ENCODE data around the gene PTPRN2. TPM values are rescaled to one million over a fixed set of nuclear protein-coding genes. Genes with fewer than 3 reads are reported as not detected.

Gene PTPRN2
- total RNA-seq, 2 experiments from 2014 or later, result 0.70 TPM; not detected in 1

- Histone ChIP-seq H3K4me1 (ENCODE audit: insufficient read depth, low read length, poor library complexity, severe bottlenecking) (no peaks in the 10 kb centered on the region), H3K36me3 (ENCODE audit: insufficient read depth, low read length) (no peaks in the 10 kb centered on the region), H3K4me3 (ENCODE audit: low read depth, low read length, poor library complexity, severe bottlenecking) (no peak overlapping the region), H3K9me3 (ENCODE audit: low read length) (no peaks in the 10 kb centered on the region), H4K20me1 (ENCODE audit: insufficient read depth, low read length) (no peaks in the 10 kb centered on the region), H3K4me2 (ENCODE audit: low read length) (no peak overlapping the region), H2AFZ (ENCODE audit: low read length) (no peak overlapping the region), H3K79me2 (ENCODE audit: insufficient read depth, low read depth, low read length) (no peaks in the 10 kb centered on the region), H3K27ac (ENCODE audit: low read depth, low read length, poor library complexity, severe bottlenecking) (no peak overlapping the region), H3K9me2 (ENCODE audit: insufficient read depth, low read length) (no peaks in the 10 kb centered on the region)
- no peak for DNase-seq (ENCODE audit: low spot score)
- ChIA-PET POLR2A (no interaction called here), CTCF (ENCODE audit: unreplicated experiment) (no interaction called here)
- TF ChIP-seq EZH2phosphoT487 (IDR thresholded peaks at IDR 0.05; ENCODE audit: borderline replicate concordance, low read depth, low read length), result no peak
- BruUV-seq (replicated peaks), result no TSS peak
- intact Hi-C loops (cut with micrococcal nuclease; ENCODE audit: unreplicated experiment), result no loop called here
Observed at GRCh38 chr7:158077934-158078910, 509.4 kb downstream of the PTPRN2 start.

DNA sequence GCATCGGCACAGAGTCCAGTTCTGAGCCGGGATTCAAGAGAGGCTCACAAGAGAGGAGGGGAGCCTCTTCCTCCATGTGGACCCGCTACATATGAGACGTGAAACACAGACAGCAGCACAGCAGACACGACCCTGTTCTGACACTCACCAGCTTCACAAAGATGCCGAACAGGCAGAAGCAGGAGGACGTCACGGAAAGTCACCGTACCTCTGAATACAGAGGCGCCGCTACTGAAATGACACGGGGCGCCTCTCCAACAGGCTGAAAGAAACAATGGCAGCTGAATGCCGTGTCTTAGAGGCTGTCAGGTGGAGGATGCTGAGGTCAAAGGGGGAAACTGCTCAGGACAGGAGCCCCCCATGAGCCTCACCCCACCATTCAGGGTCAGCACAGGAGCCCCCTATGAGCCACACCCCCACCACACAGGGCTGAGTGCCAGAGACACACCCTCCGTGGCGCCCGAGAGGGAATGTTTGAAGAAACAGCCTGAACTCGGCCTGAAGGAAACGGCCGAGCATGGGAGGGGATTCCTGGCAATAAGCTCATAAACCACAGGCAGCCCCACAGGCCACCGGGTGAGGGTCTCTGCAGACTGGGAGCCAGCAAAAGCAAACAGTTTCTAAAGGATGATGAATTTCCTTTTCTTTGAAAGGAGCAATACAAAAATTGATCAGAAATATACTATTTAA is 510.3 kb downstream of the PTPRN2 start:
- Histone ChIP-seq H3K4me3 (ENCODE audit: low read depth, low read length, poor library complexity, severe bottlenecking) (no peak overlapping the region), H3K9me3 (ENCODE audit: low read length) (no peaks in the 10 kb centered on the region), H3K27ac (ENCODE audit: low read depth, low read length, poor library complexity, severe bottlenecking) (no peak overlapping the region), H3K4me1 (ENCODE audit: insufficient read depth, low read length, poor library complexity, severe bottlenecking) (no peaks in the 10 kb centered on the region), H3K4me2 (ENCODE audit: low read length) (no peak overlapping the region), H3K36me3 (ENCODE audit: insufficient read depth, low read length) (no peaks in the 10 kb centered on the region), H4K20me1 (ENCODE audit: insufficient read depth, low read length) (no peaks in the 10 kb centered on the region), H2AFZ (ENCODE audit: low read length) (no peak overlapping the region), H3K9me2 (ENCODE audit: insufficient read depth, low read length) (no peaks in the 10 kb centered on the region), H3K79me2 (ENCODE audit: insufficient read depth, low read depth, low read length) (no peaks in the 10 kb centered on the region)
- POLR2A ChIA-PET, result no interaction called here
- no peak for DNase-seq (ENCODE audit: low spot score)
- intact Hi-C loops (cut with micrococcal nuclease; ENCODE audit: unreplicated experiment), result no loop called here
- TF ChIP-seq, protein P1, sequence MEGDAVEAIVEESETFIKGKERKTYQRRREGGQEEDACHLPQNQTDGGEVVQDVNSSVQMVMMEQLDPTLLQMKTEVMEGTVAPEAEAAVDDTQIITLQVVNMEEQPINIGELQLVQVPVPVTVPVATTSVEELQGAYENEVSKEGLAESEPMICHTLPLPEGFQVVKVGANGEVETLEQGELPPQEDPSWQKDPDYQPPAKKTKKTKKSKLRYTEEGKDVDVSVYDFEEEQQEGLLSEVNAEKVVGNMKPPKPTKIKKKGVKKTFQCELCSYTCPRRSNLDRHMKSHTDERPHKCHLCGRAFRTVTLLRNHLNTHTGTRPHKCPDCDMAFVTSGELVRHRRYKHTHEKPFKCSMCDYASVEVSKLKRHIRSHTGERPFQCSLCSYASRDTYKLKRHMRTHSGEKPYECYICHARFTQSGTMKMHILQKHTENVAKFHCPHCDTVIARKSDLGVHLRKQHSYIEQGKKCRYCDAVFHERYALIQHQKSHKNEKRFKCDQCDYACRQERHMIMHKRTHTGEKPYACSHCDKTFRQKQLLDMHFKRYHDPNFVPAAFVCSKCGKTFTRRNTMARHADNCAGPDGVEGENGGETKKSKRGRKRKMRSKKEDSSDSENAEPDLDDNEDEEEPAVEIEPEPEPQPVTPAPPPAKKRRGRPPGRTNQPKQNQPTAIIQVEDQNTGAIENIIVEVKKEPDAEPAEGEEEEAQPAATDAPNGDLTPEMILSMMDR (conservative IDR thresholded peaks at IDR 0.05; ENCODE audit: low read length), result no peak
- CTCF ChIA-PET (ENCODE audit: unreplicated experiment), result no interaction called here
- BruUV-seq (replicated peaks), result no TSS peak

DNA sequence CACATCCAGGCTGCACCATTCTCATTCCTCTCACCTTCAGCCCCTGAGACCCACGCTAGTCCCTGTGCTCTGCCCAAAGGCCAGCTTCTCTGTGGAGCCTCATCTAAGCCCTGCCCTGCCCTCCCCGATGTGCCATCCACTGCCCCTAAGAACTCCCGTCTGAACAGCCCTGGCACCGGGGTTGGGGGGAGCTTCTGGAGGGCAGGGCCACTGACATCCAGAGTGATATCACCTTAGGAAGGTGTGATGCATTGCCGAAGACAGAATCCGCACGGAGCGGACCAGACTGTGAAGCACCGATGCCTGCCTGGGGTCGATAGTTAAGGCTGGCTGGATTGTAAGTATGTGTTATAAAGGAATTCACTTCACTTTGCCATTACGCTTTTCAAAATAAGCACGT is 511.0 kb downstream of the PTPRN2 start:
- no peak overlapping the region for H3K4me3 ChIP-seq (ENCODE audit: low read depth, low read length, poor library complexity, severe bottlenecking)

More for the DNA sequence above, 511.0 kb downstream of the PTPRN2 start:
- Histone ChIP-seq H3K27ac (ENCODE audit: low read depth, low read length, poor library complexity, severe bottlenecking) (no peak overlapping the region), H3K9me2 (ENCODE audit: insufficient read depth, low read length) (no peaks in the 10 kb centered on the region), H3K4me2 (ENCODE audit: low read length) (no peak overlapping the region), H2AFZ (ENCODE audit: low read length) (no peak overlapping the region), H3K9me3 (ENCODE audit: low read length) (no peaks in the 10 kb centered on the region), H3K4me1 (ENCODE audit: insufficient read depth, low read length, poor library complexity, severe bottlenecking) (no peaks in the 10 kb centered on the region), H3K79me2 (ENCODE audit: insufficient read depth, low read depth, low read length) (no peaks in the 10 kb centered on the region), H3K36me3 (ENCODE audit: insufficient read depth, low read length) (no peaks in the 10 kb centered on the region), H4K20me1 (ENCODE audit: insufficient read depth, low read length) (no peaks in the 10 kb centered on the region)
- ChIA-PET CTCF (ENCODE audit: unreplicated experiment) (no interaction called here), POLR2A (no interaction called here)
- no peak for TF ChIP-seq EZH2phosphoT487 (IDR thresholded peaks at IDR 0.05; ENCODE audit: borderline replicate concordance, low read depth, low read length)
- TF ChIP-seq, protein P1 (conservative IDR thresholded peaks at IDR 0.05; ENCODE audit: low read length), result no peak
- no peak for DNase-seq (ENCODE audit: low spot score)
- intact Hi-C loops (cut with micrococcal nuclease; ENCODE audit: unreplicated experiment), result no loop called here
- BruUV-seq (replicated peaks), result no TSS peak

Data from OCI-LY7 (cell line).